ENCODE data around the gene GUCY1A1.

DNA sequence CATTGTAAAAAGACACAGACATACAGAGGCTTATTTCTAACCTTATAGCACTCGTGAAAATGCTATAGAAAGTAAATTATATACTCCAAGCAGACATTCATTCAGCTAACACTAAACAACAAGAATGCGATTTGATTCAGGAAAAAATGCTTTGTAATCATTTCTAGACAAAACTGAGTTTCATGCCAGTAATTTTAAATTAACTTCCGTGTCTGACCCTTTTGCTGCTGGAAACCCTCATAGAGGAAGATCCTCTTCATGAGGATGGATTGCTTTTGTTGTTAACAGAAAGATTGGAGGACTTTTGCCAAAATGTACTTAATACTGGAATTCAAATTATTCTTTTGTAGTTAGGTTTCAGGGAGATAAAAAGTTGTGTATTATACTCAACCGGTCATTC is 43.3 kb downstream of the GUCY1A1 start:
- TF ChIP-seq, protein P1, sequence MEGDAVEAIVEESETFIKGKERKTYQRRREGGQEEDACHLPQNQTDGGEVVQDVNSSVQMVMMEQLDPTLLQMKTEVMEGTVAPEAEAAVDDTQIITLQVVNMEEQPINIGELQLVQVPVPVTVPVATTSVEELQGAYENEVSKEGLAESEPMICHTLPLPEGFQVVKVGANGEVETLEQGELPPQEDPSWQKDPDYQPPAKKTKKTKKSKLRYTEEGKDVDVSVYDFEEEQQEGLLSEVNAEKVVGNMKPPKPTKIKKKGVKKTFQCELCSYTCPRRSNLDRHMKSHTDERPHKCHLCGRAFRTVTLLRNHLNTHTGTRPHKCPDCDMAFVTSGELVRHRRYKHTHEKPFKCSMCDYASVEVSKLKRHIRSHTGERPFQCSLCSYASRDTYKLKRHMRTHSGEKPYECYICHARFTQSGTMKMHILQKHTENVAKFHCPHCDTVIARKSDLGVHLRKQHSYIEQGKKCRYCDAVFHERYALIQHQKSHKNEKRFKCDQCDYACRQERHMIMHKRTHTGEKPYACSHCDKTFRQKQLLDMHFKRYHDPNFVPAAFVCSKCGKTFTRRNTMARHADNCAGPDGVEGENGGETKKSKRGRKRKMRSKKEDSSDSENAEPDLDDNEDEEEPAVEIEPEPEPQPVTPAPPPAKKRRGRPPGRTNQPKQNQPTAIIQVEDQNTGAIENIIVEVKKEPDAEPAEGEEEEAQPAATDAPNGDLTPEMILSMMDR (conservative IDR thresholded peaks at IDR 0.05; ENCODE audit: low read length): no peak
- TF ChIP-seq EZH2phosphoT487 (IDR thresholded peaks at IDR 0.05; ENCODE audit: borderline replicate concordance, low read depth, low read length): no peak
